SKM-1 (cell line): ENCODE results near the gene IDH1.
"Not testable (repeated sequence)": the region's sequence is repeated elsewhere in the genome, so short reads cannot be mapped to it uniquely, and the experiment has no call there.

Experiments
- DNase-seq: peaks from one replicate; lab custom pipeline; 2025; ENCODE audit not compliant: unreplicated experiment; lab: John Stamatoyannopoulos, UW

Gene IDH1

GRCh38 chr2:208254871-208255556, at the start of gene IDH1:
TSS of gene IDH1 (minus strand) at chr2:208255071. CDS start at chr2:208251551, 3,520 bp downstream.
- peak; percentile 61 for DNase-seq

GRCh38 chr2:208304157-208304556, 49.3 kb upstream of the IDH1 start:
- DNase-seq = no peak

- no peak for DNase-seq
Measured at GRCh38 chr2:208300847-208301618, 46.2 kb upstream of the IDH1 start.

GRCh38 chr2:208297961-208298360, 43.1 kb upstream of the IDH1 start:
- DNase-seq = no peak

- DNase-seq = no peak
Measured at GRCh38 chr2:208296610-208297009, 41.7 kb upstream of the IDH1 start.

- DNase-seq = no peak
Measured at GRCh38 chr2:208295834-208296233, 41.0 kb upstream of the IDH1 start.

- no peak for DNase-seq
Measured at GRCh38 chr2:208294482-208295024, 39.7 kb upstream of the IDH1 start.

- DNase-seq = no peak
Measured at GRCh38 chr2:208285853-208286252, 31.0 kb upstream of the IDH1 start.

GRCh38 chr2:208280933-208281332, 26.1 kb upstream of the IDH1 start:
- no peak for DNase-seq

- no peak for DNase-seq
Measured at GRCh38 chr2:208280234-208280633, 25.4 kb upstream of the IDH1 start.

GRCh38 chr2:208279236-208279635, 24.4 kb upstream of the IDH1 start:
- DNase-seq = no peak

GRCh38 chr2:208278549-208278948, 23.7 kb upstream of the IDH1 start:
- no peak for DNase-seq

GRCh38 chr2:208274748-208275147, 19.9 kb upstream of the IDH1 start:
- no peak for DNase-seq

GRCh38 chr2:208269091-208269490, 14.2 kb upstream of the IDH1 start:
- DNase-seq = no peak

- no peak for DNase-seq
Measured at GRCh38 chr2:208268156-208268952, 13.5 kb upstream of the IDH1 start.

GRCh38 chr2:208267526-208267925, 12.7 kb upstream of the IDH1 start:
- DNase-seq = not testable (repeated sequence)

GRCh38 chr2:208266936-208267335, 12.1 kb upstream of the IDH1 start:
- DNase-seq = no peak

GRCh38 chr2:208266553-208266893, 11.7 kb upstream of the IDH1 start:
- no peak for DNase-seq

GRCh38 chr2:208265801-208266552, 11.1 kb upstream of the IDH1 start, which contains the start of gene PIKFYVE:
TSS of gene PIKFYVE (plus strand) at chr2:208266255. CDS start at chr2:208271520, 5,265 bp downstream.
- peak; percentile 88 for DNase-seq

- DNase-seq = no peak
Measured at GRCh38 chr2:208265371-208265800, 10.5 kb upstream of the IDH1 start.
